Fibroblast of skin of back (primary cell): ENCODE measurements around the gene IQSEC1.

Experiments used
- DNase-seq: peaks from one replicate; pipeline ENCODE4 v3.0.0-alpha.2; 2013

The IQSEC1 gene

DNA sequence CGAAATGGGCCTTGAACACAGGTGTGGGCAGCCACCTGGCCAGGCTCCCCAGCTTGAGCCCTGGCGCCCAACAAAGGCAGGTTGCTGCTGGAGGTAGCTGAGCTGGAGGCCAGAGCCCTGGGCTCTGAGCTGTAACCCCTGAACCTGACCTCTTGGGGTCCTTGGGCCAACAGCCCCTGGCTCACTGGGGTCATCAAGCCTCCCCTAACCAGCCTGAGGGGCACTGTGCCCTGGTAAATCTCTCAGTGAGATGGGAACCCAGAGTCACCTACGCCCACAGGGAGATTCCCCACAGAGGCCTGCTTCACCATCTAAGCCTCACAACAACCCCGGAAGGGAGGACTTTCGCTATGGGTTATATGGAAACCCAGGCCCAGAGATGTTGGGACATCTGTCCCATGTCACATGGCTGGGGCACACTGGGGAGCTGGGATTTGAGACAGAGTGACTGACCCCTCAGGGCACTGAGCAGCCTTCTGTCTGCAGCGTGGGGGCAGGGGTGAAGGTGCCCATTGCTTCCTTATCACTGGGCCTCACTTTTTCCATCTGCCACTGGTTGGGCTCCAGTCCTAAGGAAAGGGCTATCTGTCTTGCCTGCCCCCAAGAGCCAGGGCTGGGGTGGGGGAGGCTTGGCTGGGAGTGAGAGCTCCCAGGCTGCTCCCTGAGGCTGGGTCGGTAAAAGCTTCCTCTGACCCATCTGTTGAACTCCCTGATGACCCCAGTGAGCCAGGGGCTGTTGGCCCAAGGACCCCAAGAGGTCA lies 59.1 kb downstream of the IQSEC1 start:
- DNase-seq = no peak

DNA sequence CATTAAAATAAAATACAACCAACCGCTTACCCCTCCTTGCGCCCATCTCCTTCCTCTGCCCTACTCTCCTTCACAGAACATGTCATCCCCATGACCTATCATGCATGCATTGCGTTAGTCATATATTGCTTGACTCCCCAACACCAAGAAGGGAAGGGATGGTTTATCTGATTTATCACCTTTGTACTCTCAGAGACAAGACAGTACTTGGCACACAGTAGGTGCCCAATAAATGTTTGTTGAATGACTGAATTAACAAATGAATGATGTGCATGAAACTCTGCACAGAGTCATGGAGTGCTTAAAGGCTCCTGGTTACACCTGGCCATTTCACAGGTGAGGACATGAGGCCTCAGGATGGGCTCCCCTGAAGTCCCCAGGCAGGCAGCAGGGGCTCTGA lies 59.7 kb downstream of the IQSEC1 start:
- no peak for DNase-seq

DNA sequence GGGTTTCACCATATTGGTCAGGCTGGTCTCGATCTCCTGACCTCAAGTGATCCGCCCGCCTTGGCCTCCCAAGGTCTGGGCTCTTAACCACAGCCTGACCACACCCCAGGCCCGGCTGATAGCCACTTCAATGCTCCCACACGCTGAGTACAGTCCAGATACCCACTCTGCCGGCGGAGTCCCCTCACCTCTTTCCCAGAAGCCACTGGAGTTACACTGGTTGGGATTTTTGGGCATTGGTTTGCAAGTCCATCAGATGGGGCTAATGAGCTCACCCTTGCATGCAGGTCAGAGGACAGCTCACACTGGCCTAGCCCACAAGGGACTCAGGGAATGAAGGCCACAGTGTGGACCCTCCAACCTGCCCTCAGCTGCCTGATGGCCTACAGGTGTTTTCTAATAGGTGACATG lies 60.1 kb downstream of the IQSEC1 start:
- no peak for DNase-seq

DNA sequence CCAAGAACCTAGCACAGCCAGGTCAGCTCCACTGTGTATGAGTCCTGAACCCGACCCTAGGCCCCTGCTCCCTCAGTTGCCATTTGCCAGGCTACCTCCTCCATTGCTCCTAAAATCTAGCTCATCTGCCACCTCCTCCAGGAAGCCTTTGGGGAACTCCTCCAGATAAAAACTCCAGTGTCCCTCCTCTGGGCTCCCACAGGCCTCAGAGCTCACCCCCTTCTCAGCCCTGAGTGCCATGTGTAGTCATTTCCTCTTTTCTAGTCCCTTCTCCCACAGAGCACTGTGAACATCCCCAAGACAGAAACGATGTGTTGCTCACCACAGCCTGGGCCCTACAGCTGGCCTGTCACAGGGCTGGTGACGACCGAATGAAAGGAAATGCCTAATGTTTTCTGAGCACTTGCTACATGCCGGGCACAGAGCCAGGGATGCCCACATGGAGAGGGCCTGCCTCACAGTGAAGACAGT lies 61.0 kb downstream of the IQSEC1 start:
- peak; percentile 72 for DNase-seq

DNA sequence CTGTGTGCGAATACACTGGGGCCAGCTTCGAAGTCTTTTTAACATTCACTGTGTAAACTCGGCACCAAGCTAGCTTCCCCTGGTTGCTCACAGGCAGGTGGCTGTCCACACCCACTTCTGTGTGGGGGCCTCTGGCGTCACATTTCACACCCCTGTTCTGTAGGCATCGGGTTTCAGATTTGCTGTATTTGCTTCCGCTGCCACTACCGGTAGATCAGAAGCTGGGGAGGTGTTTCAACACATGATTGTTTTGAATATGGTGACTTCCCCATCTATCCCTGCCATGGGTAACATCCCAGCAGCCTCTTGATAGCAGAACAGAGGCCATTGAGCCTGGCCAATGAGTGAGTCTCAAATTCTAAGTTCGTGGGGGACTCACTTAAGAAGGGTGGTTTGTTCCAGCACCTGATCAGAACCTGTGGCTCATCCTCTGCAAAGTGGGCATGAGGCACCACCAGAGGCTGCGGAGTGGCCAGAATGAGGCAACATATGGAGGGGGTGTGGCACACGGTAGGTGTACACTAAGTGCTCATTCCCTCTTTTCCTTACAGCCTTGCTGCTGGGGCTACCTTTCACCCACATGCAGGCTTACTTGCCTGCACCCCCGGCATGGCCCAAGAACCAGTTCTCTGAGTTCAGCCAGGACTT lies 61.5 kb downstream of the IQSEC1 start:
- DNase-seq = no peak

DNA sequence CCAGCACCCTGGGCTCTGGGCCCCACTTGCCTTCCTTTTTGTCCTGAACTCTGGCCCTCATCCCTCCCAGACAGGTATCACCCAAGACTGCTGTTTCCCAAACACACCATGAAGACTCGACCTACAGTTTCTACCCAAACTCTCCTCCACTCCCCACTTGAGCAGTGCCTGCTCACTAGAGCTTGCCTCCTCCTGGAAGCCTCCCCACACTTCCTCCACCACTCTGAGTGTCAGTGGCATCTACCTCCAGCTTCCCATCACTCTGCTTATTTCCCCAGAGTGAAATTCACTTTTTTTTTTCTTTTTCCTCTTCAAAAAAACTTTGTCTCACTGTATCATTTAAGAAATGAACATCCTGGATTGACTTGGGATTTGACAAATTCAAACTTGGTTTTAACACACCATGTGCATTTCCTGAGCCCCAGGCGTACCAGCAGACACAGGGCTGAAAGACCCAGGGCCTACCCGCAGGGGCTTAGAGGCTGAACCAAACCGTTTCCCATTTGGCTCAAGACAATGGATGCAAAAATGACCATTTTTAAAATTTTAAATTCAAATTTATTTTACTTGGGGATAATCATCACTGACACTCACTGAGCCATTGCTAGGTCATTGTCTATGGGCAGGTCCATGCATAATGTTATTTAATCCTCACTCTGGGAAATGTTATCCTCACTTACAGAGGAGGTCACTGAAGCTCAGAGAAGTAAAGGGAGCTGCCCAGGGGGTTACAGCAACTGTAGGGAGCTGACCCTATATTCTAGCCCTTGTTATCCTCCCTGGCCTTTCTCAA lies 62.3 kb downstream of the IQSEC1 start:
- DNase-seq = no peak

DNA sequence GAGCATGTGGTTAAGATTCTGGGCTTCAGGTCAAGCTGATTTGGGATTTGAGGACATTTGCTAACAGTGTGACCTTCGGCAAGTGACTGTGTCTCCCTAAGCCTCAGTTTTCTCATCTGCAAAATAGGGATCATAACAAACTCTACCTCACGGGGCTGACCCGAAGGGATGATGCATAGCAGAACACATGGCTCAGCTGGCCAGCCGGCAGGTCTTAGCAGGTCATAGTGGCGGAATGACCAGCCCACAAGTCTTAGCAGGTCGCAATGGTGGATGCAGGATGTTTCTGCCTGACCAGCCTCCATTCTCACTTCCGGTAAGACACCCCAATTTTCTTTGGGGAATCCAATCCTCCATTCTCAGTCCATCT lies 63.3 kb downstream of the IQSEC1 start:
- DNase-seq = no peak

DNA sequence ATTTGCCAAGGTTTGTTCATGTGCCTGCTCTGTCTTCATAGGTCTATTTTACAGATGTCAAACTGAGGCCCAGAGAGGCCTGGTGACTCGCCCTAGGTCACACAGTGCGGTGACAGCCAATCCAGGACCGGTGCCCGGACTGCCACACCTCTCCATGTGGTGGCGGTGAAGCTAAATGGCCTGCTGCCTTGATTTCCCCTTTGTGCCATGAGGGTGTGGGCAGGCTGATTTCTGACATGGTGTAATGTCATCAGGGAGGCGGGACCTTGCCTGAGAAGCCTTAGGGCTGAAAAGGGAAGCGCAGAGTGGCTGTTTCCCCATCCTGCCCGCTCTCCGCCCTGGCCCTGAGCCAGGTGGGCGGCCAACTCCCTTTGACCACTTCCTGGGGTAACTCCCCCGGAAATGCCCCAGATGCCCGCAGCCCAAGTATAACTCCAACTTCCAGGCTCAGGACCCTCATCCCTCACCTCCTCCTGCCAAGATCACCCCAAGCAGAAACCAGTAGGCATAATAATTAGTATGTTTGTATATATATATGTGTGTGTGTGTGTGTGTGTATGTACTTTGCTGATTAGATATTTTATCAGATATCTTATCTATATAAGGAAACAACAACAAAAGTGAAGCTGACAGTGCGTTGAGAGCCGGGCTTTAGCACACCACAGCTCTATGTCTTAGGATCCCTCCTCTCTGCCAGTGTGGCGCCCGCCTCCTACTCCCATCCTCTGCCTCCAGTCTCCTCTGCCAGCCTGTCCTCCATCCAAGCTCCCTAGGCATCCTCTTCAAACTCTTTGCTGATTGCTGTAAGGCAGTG lies 63.9 kb downstream of the IQSEC1 start:
- no peak for DNase-seq

DNA sequence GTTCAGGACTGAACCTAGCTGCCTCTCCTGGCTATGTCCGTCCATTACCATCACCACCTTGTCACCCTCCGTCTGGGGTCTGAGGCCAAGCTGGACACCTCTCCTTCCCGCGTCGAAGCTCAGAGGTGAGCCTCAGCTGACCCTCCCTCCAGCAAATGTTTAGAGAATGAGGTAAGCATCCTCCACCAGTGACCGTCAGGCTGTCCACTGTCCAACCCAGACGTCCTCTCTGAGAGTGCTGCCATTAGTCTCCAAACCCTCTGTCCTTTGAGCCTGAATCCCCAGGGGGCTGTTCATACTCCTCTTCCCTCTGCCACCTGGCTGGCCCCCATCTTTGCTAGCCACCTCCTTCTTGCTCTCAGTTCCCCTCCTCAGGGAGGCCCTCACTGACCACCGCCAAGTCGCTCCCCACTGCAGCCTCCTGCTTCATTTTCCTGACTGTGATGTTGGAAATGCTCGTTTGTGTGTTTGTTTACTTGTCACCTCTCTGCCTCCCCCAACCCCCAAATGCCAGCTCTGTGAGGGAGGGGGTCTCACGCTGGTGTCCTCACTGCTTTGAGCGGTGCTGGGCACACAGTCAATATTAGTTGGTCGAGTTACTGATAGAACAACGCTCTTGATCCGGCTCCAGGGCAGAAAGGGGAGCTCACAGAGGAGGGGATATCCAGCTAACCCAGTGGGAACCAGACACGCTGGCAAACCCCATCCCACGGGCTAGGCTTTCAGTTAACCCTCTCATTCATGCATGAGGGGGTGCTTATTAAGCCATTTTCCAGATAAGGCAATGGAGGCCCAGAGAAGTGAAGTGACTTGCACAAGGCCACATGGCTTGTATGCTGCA lies 64.9 kb downstream of the IQSEC1 start:
- no peak for DNase-seq

DNA sequence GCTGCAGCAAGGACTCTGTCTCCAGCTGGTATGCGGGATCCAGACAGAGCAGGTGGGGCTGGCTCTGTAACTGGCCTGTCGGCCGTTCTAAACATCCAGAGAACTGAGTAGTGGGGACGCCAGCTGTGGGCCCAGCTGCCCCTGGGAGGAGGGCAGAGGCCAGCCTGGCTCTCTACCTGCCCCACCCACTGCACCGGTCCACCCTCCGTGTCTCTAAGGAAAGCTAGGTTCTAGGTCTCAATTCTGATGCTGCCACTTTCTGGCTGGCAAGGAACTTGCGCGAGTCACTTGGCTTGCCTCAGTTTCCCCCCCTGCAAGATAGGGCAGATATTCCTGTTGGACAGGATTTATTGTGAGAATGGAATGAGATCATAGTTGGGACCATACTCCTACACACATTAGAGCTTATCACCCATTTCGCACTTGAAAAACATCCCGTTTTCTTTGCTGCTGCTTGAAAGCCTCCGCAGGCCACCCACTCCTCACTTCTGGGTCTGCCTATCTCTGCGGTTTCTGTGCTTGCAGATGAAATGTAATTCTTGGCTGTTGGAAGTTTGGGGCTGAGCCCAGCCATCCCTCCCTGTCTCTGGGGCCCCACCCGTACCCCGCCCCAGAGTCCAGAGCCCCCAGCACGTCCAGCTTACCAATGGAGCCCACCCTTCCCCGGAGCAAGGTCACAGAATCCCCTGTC lies 65.8 kb downstream of the IQSEC1 start:
- DNase-seq = no peak

DNA sequence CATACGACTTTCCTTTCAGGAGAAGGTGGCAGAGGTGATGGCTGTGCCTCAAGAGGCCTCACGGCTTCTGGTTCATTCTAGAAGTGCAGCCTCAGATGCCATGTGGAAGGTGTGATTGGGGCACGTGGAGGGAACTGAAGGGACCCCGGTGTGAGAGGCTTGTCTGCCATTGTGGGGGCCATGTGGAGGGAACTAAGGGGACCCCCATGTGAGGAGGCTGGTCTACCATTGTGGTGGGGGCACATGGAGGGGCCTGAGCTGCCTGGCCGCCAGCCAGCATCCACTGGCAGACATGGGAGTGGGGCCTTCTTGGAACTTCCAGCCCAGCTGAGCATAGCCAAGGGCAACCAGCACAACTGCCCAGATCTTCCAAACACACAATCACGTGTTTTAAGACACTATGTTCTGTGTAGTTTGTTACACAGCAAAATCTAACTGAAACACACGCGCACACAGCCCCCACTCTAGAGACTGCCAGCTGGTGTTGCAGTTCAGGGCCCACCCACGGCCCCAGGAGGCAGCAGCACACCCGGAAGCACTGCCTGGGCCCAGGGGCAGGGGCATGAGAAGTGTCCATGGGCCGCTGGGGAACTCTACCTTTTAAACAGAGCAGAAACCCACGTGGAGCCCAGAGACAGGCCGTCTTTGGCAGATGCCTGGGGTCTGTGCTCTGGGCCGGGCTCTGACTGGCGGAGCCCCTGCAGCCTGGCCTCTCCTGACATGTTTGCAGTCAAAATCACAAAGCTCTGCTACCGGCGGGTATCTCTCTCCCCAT lies 66.8 kb downstream of the IQSEC1 start:
- DNase-seq = no peak

DNA sequence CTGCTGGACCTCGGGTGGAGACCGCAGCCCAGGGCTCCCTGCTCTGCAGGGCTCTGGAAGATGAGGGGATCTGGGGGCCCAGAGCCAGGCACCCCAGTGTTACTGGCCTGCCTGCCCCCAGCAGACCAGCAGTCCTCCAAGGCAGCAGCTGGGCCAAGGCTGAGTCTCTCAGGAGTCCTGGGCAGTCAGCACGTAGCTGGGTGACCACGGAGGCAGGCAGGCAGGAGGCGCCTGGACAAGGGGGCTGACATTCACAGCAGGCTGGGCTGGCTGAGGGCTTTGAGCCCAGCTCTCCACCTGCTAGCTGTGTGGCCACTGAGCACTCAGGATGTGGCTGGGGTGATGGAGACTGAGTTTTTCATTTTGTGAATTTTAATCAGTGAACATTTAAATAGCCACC lies 67.9 kb downstream of the IQSEC1 start:
- DNase-seq = no peak

DNA sequence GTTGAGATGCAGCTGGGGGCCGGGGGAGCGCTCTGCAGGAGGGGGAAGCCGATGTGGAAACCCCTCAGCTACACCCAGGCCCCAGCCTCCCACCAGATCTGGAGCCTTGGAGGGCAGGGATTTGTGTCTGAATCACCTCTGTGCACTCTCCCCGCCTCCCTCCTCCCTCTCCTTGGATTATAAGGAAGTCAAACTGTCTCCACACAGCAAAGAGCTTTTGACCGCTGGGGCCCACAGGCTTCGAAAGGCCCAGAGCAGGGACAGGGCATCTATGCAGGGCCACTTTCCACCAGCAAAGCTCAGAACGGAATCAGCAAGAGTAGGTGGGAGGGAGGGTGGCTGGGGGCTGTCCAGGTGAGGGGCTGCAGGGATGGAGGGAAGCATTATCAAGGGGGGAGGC lies 68.9 kb downstream of the IQSEC1 start:
- DNase-seq = no peak

DNA sequence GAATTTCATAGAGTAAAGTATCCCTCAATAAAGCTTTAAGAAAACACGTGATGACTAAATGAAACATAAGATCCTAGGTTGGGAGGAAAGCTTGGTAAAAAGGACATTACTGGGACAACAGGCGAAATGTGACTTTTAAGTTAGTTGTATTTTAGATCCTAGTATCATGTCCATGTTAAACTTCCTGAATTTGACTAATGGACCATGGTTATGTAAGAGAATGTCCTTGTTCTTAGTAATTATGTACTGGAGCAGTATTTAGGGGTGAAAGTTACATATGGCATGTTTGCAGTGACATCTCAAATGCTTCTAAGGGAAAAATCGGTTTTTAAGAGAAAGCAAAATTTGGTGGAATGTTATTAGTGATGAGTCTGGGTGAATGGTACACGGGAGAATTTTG lies 69.6 kb downstream of the IQSEC1 start:
- DNase-seq = no peak

DNA sequence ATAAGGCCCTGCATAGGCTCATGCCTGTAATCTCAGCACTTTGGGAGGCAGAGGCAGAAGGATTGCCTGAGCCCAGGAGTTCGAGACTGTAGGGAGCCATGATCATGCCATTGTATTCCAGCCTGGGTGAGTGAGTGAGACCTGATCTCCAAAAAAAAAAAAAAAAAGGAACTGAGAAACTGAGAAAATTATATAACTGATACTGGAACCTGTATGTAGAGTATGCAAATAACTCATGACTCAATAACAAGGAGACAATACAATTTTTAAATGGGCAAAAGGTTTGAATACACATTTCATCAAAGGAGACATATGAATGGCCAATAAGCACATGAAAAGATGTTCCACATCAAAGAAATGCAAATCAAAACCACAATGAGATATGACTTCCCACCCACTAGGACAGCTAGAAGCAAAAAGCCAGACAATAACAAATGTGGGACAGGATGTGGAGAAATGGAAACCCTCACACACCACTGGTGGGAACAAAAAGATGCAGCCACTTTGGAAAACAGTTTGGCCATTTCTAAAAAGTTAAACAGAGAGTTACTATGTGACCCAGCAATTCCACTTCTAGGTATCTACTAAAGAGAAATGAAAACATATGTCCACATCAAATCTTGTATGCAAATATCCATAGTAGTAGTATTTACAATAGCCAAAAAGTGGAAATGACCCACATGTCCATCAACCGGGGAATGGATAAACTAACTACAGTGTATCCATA lies 70.7 kb downstream of the IQSEC1 start:
- DNase-seq = no peak

DNA sequence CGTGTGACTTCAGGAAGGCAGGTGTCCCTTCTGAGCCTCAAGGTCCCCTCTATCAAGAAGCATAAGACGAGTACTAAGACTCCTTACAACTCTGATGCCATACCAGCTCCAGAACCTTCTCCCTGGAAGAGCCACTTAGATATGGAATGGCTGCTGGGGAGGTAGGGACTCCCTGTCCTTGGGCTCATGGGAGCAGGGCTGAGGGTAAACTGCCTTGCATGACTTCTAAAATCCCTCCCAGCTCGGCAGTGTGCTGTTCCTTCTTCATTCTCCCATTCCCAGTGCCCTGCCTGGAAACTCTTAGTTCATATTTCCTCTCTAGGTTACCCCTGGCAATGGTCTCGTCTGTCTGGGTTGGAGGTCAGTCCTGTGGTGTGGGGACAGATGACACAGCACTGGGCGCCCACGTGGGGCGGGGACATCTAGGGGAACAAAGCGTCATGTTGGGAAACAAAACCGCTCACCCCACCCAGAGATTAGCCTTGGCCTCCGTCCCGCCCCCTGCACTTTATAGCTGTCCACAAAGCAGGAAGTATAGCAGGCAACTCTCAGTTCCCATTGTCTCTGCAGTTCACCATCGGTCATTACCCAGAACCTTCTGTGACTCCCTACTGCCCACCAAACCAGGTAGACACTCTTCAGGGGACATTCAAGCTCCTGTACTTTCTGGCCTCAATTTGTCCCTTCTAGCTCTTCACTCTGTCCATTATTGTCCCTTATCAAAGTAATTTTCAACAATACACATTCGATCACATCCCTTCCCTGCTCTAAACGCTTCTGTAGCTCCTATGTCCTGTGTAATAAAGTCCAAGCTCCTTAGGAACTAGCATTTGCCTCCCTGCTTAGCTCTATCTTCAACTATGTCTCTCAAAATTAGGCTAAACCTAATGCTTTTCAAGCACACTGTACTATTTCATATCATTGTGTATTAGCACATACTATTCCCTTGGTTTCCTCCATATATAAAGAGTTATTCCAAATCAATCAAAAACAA lies 73.8 kb downstream of the IQSEC1 start:
- no peak for DNase-seq

DNA sequence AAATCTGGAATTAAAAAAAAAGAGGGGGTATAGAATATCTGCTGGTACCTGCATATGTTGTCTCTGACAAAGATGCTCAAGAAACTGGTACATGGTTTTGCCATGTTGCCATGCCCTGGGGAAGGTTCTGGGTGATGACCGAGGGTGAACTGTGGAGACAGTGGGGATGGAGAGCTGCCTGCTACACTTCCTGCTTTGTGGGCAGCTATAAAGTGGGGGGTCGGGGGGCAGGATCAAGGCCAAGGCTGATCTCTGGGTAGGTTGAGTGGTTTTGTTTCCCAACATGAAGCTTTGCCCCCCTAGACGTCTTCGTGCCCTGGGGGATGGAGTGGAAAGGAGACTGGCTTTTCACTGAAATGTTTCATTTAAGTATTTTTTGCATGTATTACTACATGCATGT lies 74.6 kb downstream of the IQSEC1 start:
- DNase-seq = no peak

DNA sequence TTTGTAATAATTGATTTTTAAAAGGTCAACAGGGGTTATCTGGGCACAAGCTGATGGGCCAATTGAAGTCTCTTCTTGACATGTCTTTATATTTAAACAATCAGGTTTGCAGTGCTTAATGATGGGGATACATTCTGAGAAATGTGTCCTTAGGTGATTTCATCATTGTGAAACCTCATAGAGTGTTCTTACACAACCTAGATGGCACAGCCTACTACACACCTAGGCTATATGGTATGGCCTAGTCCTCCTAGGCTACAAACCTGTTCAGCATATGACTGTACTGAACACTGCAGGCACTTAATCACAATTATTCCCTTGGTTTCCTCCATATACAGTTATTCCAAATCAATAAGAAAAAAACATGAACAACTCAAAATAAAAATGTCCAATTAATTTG lies 75.8 kb downstream of the IQSEC1 start:
- DNase-seq = no peak

DNA sequence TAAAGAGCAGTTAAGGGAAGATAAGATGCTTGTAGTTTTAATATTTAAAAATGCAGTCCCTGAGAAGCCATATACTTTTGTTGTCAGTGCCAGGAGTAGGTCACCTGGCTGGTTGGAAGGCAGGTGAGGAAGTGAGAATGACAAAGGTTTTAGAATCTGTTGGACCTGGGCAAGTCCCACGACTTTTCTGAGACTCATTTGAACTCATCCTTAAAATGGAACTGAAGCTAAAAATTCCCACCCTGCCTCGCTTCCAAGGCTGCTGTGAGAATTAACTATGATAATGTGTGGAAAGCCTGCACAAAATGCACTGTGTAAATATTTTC lies 77.1 kb downstream of the IQSEC1 start:
- peak; percentile 28 for DNase-seq
